ENCODE results near the gene NUDT7. TPM values are rescaled to one million over a fixed set of nuclear protein-coding genes. Genes with fewer than 3 reads are reported as not detected.

The NUDT7 gene
- total and polyA plus RNA-seq, 9 of the 15 experiments (the other 6 are each of a cell fraction or from before 2014, with no cell fraction given) = 5.6 to 24.2 (median 10.5) TPM

DNA sequence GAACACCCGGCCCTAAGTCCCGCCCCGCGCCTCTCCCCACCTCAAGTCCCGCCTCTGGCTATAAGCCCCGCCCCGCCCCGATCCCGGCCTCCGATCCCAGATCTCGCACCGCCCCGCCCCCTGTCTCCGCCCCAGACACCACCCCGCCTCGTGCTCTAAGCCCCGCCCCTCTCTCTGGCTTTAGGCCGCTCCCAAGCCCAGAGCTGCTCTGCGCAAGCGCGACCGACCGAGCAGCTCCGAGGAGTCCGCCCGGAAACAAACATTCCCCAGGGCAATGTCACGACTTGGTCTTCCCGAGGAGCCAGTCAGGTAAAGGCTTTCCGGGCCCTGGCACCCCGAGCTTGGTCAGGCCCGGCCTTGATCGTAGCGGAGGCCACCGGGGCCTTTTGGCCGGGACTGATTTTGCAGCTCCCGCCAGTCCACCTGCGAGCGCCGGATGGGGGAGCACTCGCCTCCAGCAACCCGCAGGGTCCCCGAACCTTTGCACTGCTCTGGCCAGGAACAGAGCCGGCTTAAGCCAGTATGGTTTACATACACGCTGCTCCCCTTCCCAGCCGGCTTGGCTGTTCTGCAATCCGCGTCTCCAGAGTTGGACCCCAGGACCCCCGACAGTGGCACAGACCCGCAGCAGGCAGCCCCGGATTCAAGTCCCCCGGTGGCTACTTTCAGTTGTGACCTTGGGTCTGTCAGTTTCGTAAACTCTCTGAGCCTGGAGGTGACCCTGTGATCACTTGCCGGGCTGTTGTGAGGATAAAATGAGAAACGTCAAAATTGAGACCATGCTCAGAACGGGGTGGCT lies at the start of gene NUDT7 (continued):
- TF ChIP-seq ZNF263 (CRISPR knock-in tag; IDR thresholded peaks at IDR 0.05; ENCODE audit: borderline replicate concordance) (peak; percentile 74), TARDBP (IDR thresholded peaks at IDR 0.05) (no peak), CHD2 (IDR thresholded peaks at IDR 0.05; ENCODE audit: low read depth, low read length) (no peak), RAD21 (CRISPR knock-in tag; conservative IDR thresholded peaks at IDR 0.05 in 1 of 2, IDR thresholded peaks at IDR 0.05 in 1 of 2) (peak in 1 of 2 experiments; percentile 23; a peak in 1 of 4 replicates), ZNF717 (CRISPR knock-in tag; IDR thresholded peaks at IDR 0.05) (no peak), GTF2A2 (tag; IDR thresholded peaks at IDR 0.05) (no peak), PPARD (CRISPR knock-in tag; IDR thresholded peaks at IDR 0.05) (no peak), POLR2A (conservative IDR thresholded peaks at IDR 0.05) (peak; percentile 90), ZBTB7A (IDR thresholded peaks at IDR 0.05; ENCODE audit: borderline replicate concordance, control insufficient read depth, low read depth, low read length) (0 out of 2 replicates have a peak, but pooled peaks have one; percentile 23), TCF7L2 (IDR thresholded peaks at IDR 0.05; ENCODE audit: low read depth, low read length) (no peak), KLF16 (IDR thresholded peaks at IDR 0.05) (peak; percentile 40; the same call in 1 of the 2 replicates), ZNF764 (CRISPR knock-in tag; IDR thresholded peaks at IDR 0.05; ENCODE audit: low read depth) (0 out of 2 replicates have a peak, but pooled peaks have one; percentile 12), L3MBTL2 (IDR thresholded peaks at IDR 0.05) (peak; percentile 43; the same call in 1 of the 2 replicates), MECOM (CRISPR knock-in tag; IDR thresholded peaks at IDR 0.05) (no peak), ZNF311 (CRISPR knock-in tag; IDR thresholded peaks at IDR 0.05) (no peak), RFX5 (IDR thresholded peaks at IDR 0.05; ENCODE audit: low read depth, low read length) (no peak), SRSF1 (IDR thresholded peaks at IDR 0.05; ENCODE audit: low read depth, low read length) (no peak), RB1 (IDR thresholded peaks at IDR 0.05; ENCODE audit: low read depth) (peak; percentile 61), HNRNPK (IDR thresholded peaks at IDR 0.05; ENCODE audit: low read depth, low read length, poor library complexity, severe bottlenecking) (no peak), DIDO1 (tag; IDR thresholded peaks at IDR 0.05; ENCODE audit: low read depth) (no peak)
- TF ChIP-seq, protein P1, sequence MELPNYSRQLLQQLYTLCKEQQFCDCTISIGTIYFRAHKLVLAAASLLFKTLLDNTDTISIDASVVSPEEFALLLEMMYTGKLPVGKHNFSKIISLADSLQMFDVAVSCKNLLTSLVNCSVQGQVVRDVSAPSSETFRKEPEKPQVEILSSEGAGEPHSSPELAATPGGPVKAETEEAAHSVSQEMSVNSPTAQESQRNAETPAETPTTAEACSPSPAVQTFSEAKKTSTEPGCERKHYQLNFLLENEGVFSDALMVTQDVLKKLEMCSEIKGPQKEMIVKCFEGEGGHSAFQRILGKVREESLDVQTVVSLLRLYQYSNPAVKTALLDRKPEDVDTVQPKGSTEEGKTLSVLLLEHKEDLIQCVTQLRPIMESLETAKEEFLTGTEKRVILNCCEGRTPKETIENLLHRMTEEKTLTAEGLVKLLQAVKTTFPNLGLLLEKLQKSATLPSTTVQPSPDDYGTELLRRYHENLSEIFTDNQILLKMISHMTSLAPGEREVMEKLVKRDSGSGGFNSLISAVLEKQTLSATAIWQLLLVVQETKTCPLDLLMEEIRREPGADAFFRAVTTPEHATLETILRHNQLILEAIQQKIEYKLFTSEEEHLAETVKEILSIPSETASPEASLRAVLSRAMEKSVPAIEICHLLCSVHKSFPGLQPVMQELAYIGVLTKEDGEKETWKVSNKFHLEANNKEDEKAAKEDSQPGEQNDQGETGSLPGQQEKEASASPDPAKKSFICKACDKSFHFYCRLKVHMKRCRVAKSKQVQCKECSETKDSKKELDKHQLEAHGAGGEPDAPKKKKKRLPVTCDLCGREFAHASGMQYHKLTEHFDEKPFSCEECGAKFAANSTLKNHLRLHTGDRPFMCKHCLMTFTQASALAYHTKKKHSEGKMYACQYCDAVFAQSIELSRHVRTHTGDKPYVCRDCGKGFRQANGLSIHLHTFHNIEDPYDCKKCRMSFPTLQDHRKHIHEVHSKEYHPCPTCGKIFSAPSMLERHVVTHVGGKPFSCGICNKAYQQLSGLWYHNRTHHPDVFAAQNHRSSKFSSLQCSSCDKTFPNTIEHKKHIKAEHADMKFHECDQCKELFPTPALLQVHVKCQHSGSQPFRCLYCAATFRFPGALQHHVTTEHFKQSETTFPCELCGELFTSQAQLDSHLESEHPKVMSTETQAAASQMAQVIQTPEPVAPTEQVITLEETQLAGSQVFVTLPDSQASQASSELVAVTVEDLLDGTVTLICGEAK (IDR thresholded peaks at IDR 0.05) = 0 out of 2 replicates have a peak, but pooled peaks have one; percentile 11
- TF ChIP-seq, protein P1 (CRISPR knock-in tag; IDR thresholded peaks at IDR 0.05) = no peak

Measured in K562 (cell line).